Panc1 (cell line): ENCODE results near the gene ISCA1. TPM values are rescaled to one million over a fixed set of nuclear protein-coding genes. Genes with fewer than 3 reads are reported as not detected.

Source experiments
- ATAC-seq: fragments of 200-7000 bp; cut with Tn5 transposase; 2 replicates; pipeline ENCODE4 v1.9.1; 2020; ENCODE audit warnings: mild to moderate bottlenecking, moderate library complexity
- BruUV-seq: library from RNA; stranded (reverse); fragments of 400-500 nt; replicated peaks from 2 replicates; lab custom pipeline; 2021; lab: Mats Ljungman, UMichigan
- CTCF ChIA-PET: fragments of 300-600 bp; sonication (Branson Sonifier 250); formaldehyde crosslinking; loops from one replicate; lab custom pipeline; 2022; ENCODE audit warnings: antibody characterized with exemption; lab: Charles Lee
- POLR2A ChIA-PET: fragments of 300-600 bp; sonication (Branson Sonifier 250); formaldehyde crosslinking; loops from one replicate; lab custom pipeline; 2022; ENCODE audit warnings: antibody characterized with exemption; lab: Charles Lee
- DNase-seq: peaks from one replicate; pipeline ENCODE4 v3.0.0-alpha.2; 2010; ENCODE audit warnings: low read depth, low spot score
- H3K27ac ChIP-seq: 2 replicates; pipeline ENCODE4 v1.5.1; 2011; ENCODE audit warnings: mild to moderate bottlenecking, low read length, inconsistent platforms
- H3K27me3 ChIP-seq: fragments of 200-500 bp; sonication (Bioruptor generic); 2 replicates; pipeline ENCODE4 v1.6.0; 2014; ENCODE audit warnings: low read length, inconsistent platforms; ENCODE audit not compliant: control insufficient read depth, insufficient read depth
- H3K36me3 ChIP-seq: fragments of 200-500 bp; sonication (Bioruptor generic); 2 replicates; pipeline ENCODE4 v1.5.1; 2014; ENCODE audit warnings: inconsistent platforms, mild to moderate bottlenecking, low read length, moderate library complexity; ENCODE audit not compliant: control insufficient read depth, insufficient read depth
- H3K4me1 ChIP-seq: 2 replicates; pipeline ENCODE4 v1.5.1; 2011; ENCODE audit warnings: inconsistent platforms, mild to moderate bottlenecking, low read length, moderate library complexity; ENCODE audit not compliant: control insufficient read depth, insufficient read depth
- H3K4me3 ChIP-seq, 2 experiments: 2 replicates each; pipeline ENCODE4 v1.5.1; 2011 to 2012; ENCODE audit warnings: low read depth in 2 of 2, low read length in 2 of 2, mild to moderate bottlenecking in 2 of 2, inconsistent platforms in 1 of 2, moderate library complexity in 1 of 2
- H3K9me3 ChIP-seq: fragments of 200-500 bp; sonication (Bioruptor generic); 2 replicates; pipeline ENCODE4 v1.5.1; 2014; ENCODE audit warnings: low read depth, mild to moderate bottlenecking, inconsistent platforms, low read length, moderate library complexity; ENCODE audit not compliant: control insufficient read depth, insufficient read depth
- POLR2AphosphoS5 ChIP-seq: IDR thresholded peaks from 2 replicates; pipeline ENCODE4 v1.6.1; 2012; ENCODE audit warnings: mild to moderate bottlenecking, low read depth, low read length, moderate library complexity
- SIN3A ChIP-seq: IDR thresholded peaks from 2 replicates; pipeline ENCODE4 v1.6.1; 2012; ENCODE audit warnings: low read depth, mild to moderate bottlenecking, low read length, moderate library complexity, borderline replicate concordance; ENCODE audit not compliant: insufficient read depth
- TCF7L2 ChIP-seq: IDR thresholded peaks from 2 replicates; pipeline ENCODE4 v1.6.1; 2011; ENCODE audit warnings: mild to moderate bottlenecking, low read depth, low read length, inconsistent platforms
- in situ Hi-C: cut with HindIII; loops from 2 replicates; pipeline ENCODE4 v1.10.0; 2016; ENCODE audit warnings: low sequenced_read_pairs, low pct_unique_long_range_greater_than_20kb
- intact Hi-C: fragments of 100-400 bp; cut with micrococcal nuclease; formaldehyde crosslinking; loops from one replicate; pipeline ENCODE4 v1.10.0; 2022; ENCODE audit not compliant: unreplicated experiment
- total RNA-seq: library from RNA; stranded (reverse); gene quantifications from one replicate; pipeline ENCODE4 v1.2.1, GENCODE V29; 2021; ENCODE audit not compliant: unreplicated experiment
- TF ChIP-seq, protein P1 (sequence below), 2 experiments: IDR thresholded peaks; 2 replicates each; pipeline ENCODE4 v1.6.1; 2011 to 2012; ENCODE audit warnings: low read depth in 2 of 2, control low read depth in 1 of 2, low read length in 1 of 2, mild to moderate bottlenecking in 1 of 2, moderate library complexity in 1 of 2; ENCODE audit not compliant: insufficient read depth in 1 of 2
- TF ChIP-seq, protein P2 (sequence below): fragments of 450-650 bp; IDR thresholded peaks from 2 replicates; pipeline ENCODE4 v1.5.1; 2017; ENCODE audit warnings: mild to moderate bottlenecking

ISCA1 gene
- total RNA-seq, 1 experiment from 2014 or later, result 19.9 TPM

DNA sequence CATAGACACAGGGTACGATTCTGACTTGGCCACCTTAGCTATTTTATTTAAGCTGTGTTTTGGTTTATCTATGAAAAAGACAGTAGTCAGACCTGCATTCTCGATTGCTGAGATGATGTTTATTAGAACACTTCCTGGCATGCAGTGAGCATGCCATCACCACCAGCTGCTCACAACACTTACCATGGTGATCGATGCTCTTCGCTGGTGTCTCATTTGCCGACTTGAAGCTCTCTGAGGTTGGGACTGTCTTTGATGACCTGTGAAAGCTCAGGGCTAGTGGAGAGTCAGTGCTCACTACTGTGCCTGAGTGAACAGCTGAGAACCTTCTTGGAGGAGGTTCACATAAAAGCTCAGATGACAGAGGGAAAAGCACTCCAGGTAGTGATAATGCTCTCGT, 18.5 kb downstream of the ISCA1 start:
- no peaks in the 10 kb centered on the region for H3K36me3 ChIP-seq
- H3K4me1 ChIP-seq, result no peaks in the 10 kb centered on the region
- ATAC-seq (no peak), DNase-seq (no peak)
- no peak overlapping the region for H3K4me3 ChIP-seq
- in situ Hi-C loops (no loop called here), intact Hi-C loops (no loop called here)
- no peak overlapping the region for H3K27ac ChIP-seq
- no peaks in the 10 kb centered on the region for H3K27me3 ChIP-seq
- TF ChIP-seq, protein P1, sequence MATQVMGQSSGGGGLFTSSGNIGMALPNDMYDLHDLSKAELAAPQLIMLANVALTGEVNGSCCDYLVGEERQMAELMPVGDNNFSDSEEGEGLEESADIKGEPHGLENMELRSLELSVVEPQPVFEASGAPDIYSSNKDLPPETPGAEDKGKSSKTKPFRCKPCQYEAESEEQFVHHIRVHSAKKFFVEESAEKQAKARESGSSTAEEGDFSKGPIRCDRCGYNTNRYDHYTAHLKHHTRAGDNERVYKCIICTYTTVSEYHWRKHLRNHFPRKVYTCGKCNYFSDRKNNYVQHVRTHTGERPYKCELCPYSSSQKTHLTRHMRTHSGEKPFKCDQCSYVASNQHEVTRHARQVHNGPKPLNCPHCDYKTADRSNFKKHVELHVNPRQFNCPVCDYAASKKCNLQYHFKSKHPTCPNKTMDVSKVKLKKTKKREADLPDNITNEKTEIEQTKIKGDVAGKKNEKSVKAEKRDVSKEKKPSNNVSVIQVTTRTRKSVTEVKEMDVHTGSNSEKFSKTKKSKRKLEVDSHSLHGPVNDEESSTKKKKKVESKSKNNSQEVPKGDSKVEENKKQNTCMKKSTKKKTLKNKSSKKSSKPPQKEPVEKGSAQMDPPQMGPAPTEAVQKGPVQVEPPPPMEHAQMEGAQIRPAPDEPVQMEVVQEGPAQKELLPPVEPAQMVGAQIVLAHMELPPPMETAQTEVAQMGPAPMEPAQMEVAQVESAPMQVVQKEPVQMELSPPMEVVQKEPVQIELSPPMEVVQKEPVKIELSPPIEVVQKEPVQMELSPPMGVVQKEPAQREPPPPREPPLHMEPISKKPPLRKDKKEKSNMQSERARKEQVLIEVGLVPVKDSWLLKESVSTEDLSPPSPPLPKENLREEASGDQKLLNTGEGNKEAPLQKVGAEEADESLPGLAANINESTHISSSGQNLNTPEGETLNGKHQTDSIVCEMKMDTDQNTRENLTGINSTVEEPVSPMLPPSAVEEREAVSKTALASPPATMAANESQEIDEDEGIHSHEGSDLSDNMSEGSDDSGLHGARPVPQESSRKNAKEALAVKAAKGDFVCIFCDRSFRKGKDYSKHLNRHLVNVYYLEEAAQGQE (IDR thresholded peaks at IDR 0.05; ENCODE audit: insufficient read depth in 1 of 2, low read depth in 2 of 2, low read length in 1 of 2), result no peak
- TF ChIP-seq TCF7L2 (no peak), SIN3A (no peak), POLR2AphosphoS5 (no peak)
- TF ChIP-seq, protein P2, sequence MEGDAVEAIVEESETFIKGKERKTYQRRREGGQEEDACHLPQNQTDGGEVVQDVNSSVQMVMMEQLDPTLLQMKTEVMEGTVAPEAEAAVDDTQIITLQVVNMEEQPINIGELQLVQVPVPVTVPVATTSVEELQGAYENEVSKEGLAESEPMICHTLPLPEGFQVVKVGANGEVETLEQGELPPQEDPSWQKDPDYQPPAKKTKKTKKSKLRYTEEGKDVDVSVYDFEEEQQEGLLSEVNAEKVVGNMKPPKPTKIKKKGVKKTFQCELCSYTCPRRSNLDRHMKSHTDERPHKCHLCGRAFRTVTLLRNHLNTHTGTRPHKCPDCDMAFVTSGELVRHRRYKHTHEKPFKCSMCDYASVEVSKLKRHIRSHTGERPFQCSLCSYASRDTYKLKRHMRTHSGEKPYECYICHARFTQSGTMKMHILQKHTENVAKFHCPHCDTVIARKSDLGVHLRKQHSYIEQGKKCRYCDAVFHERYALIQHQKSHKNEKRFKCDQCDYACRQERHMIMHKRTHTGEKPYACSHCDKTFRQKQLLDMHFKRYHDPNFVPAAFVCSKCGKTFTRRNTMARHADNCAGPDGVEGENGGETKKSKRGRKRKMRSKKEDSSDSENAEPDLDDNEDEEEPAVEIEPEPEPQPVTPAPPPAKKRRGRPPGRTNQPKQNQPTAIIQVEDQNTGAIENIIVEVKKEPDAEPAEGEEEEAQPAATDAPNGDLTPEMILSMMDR, result no peak
- no TSS peak for BruUV-seq
- no peaks in the 10 kb centered on the region for H3K9me3 ChIP-seq
- ChIA-PET CTCF (no interaction called here), POLR2A (no interaction called here)

DNA sequence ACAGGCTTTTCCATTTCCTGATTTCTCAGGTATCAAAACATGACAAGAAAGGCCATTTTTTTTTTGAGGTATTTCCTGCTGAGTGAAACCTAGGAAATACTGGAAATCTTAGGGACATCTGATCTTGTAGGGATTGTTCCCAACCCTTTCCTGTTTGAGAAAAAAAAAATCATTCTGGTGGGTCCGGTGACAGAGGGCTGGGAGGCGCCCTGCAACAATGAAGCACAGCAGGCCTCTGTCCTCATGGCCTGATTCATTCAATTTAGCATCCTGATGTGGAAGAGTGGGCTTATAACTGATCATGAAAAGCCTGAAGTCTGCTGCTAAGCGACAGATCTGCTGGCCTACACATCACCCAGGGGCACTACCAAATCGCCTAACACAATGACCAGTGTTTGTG, 19.8 kb downstream of the ISCA1 start:
- DNase-seq, result no peak
- Histone ChIP-seq H3K36me3 (no peaks in the 10 kb centered on the region), H3K27ac (no peak overlapping the region), H3K4me3 (no peak overlapping the region), H3K27me3 (no peaks in the 10 kb centered on the region), H3K4me1 (no peaks in the 10 kb centered on the region), H3K9me3 (no peaks in the 10 kb centered on the region)
- TF ChIP-seq, protein P2, result no peak
- TF ChIP-seq, protein P1 (IDR thresholded peaks at IDR 0.05; ENCODE audit: insufficient read depth in 1 of 2, low read depth in 2 of 2, low read length in 1 of 2), result no peak
- TF ChIP-seq POLR2AphosphoS5 (no peak), TCF7L2 (no peak), SIN3A (no peak)
- ChIA-PET CTCF (no interaction called here), POLR2A (no interaction called here)
- intact Hi-C loops, result no loop called here
- ATAC-seq, result no peak
- BruUV-seq, result no TSS peak
- in situ Hi-C loops, result no loop called here
